Amniotic epithelial cell (primary cell): ENCODE data around the gene SLC5A1.

ENCODE experiments used
- DNase-seq: peaks from one replicate; pipeline ENCODE4 v3.0.0-alpha.2; 2010; ENCODE audit warnings: low read depth

SLC5A1 gene

DNA sequence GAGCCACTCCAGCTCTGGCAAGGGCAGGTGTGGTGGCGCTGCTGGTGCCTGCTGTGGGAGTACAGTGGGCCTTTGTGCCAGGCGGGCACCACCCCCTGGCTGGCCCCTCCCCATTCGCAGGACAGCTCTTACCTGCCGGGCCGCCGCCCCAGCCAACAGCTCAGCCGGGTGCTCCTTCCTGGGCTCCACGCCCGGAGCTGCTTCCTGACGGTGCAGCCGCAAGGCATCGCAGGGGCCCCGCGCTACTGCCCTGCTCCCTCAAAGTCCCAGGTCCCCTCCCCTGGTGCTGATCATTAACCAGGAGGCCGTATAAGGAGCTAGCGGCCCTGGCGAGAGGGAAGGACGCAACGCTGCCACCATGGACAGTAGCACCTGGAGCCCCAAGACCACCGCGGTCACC is at the start of gene SLC5A1:
Gene SLC5A1, plus strand, starts transcription at position 338 of the 400 bp plus-strand sequence. Its CDS starts 21 bp downstream, at position 359.
- no peak for DNase-seq

DNA sequence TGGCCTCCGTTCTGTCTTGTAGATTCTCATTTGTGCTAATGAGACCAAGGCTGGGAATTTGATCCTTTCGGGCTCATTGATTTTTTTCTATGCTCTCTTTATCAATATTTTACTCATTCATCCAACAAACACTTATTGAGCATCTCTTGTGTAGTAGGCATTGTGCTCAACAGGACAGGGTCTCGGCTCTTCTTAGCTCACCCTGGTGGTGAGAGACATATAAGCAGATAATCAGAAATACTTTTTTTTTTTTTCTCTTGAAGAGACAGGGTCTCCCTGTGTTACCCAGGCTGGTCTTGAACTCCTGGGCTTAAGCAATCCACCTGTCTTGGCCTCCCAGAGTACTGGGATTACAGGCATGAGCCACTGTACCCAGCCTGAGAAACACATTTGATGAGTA is 48.0 kb upstream of the SLC5A1 start:
- no peak for DNase-seq

DNA sequence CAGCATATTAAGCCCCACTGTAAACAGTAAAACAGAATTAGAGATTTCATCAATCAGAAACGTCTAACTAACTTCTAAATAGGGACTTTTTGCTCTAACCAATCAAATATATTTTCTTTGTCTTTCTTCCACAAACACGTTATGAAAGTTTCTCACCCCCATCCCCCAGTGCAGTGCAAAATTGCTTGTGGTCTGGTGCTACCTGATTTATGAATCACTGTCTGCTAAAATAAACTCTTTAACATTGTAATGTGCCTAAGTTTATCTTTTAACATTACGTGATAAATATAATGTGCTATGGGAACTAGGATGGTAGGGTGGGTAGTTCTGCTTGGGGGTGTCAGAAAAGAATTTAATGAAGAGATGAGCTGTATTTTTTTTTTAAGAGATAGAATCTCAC is 47.3 kb upstream of the SLC5A1 start:
- peak; percentile 40 for DNase-seq

DNA sequence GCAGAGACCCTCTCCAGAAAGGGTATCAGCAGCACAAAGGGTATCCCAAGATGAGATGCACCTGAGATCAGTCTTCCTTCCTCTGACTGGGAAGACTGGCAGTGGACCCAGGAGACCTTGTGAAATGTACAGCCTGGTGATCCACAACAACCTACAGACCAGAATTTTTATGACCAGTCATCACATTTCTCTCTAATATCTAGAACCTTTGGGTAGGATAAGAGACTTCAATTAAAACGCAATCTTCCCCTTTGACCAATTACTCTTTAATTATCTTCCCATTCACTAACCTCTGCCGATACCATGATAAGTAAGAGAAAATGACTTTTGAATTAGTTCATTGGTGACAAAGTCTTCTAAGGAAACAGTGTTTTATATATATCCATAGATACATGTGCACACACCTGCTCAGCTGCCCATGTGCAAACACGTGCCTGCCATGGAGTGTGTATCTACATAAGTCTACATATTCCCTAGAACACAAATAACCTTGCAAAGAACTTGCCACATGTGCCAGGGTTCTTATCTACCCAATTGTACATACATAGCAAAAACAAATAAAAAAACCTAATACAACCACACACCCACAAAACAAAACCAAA is 44.2 kb upstream of the SLC5A1 start:
- DNase-seq: no peak

DNA sequence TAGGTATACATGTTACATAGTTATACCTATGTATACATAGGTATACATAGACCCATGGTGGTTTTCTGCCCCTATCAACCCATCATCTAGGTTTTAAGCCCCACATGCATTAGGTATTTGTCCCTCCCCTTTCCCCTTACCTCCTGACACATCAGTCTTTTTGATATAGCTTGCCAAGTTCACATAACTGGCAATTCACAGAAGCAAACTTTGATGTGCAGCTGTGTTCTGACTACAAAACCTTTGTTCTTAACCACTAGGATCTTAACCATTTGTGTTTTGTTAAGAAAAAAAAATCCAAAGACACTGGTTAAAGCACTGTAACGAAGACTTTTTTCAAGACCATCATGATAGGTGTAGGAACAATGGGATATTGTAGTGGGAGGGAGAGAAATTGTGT is 42.9 kb upstream of the SLC5A1 start:
- DNase-seq: no peak

DNA sequence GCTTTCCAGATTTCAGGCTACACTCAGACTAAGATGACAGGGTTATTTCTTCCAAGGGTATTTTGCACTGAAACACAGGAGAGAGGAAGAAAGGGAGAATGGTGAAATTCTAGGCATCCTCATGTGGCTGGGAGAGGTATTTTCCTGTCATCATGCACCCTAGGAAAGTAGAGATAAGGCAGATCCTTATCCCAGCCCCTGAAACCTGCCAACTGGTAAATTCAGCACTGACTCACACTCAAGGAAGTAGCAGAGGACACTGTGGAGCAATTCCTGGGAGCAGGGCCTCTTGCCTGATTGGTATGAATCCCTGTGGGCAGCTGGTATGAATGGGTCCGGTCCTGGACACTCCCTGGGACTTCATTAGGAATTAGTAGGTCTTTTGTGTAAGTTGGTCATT is 37.6 kb upstream of the SLC5A1 start:
- peak; percentile 95 for DNase-seq

DNA sequence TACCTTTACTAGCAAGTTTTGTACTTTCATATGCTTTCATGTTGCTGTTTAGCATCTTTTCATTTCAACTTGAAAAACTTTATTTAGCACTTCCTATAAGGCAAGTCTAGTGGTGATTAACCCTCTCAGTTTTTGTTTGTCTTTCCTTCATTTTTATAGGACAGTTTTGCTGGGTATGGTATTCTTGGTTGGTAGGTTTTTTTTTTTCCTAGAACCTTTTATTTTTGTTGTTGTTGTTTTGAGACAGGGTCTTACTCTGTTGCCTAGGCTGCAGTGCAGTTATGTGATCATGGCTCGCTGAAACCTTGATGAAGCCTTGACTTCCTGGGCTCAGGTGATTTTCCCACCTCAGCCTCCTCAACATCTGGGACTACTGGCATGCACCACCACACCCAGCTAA is 29.9 kb upstream of the SLC5A1 start:
- no peak for DNase-seq

DNA sequence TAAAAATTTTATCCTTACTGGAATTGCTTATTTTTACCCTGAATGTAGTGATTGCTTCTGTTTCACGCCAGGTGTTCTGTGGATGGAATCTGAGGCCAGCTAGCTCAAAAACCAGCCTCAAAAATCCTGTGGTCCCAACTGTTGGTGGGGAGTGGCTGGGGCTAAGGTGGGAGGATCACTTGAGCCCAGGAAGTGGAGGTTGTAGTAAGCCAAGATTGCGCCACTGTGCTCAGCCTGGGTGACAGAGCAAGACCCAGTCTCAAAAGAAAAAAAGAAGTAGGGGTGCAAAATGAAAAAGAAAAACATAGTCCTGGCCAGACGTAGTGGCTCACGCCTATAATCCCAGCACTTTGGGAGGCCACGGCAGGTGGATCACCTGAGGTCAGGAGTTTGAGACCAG is 27.0 kb upstream of the SLC5A1 start:
- no peak for DNase-seq

DNA sequence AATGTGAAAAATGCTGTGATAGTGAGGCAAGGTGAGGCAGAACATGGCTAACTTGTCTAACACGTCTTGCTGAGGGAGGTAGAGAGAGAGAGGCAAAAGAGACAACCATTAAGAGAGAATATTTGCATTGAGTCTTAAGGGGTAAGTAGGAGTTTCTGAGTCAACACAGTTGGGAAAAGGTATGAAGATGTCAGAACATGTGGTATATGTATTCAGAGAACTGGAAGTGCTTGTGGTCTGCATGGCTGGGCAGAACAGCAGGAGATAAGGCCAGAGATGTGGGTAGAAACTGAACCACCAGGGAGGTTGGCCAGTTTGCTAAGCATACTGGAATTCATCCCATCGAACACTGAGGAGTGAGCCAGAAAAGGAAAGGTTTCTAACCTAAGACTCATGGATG is 25.0 kb upstream of the SLC5A1 start:
- DNase-seq: peak; percentile 91

DNA sequence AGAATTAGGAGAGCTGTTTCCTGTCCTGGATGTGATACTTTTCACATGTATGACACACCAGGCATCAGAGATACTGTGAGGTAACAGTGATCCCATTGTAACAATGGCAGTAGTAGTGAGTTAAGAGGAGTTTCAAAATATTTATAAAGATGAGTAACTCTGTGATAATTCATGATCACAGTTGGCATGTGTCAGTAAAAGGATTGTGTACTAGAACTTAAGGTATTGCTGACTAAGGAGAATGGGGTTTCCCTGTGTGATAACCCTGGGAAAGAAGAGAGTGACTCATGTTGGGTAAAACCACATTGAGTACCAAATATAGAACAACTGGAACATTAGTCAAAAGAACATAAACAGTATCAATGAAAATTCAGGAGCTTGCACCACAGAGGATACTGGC is 22.9 kb upstream of the SLC5A1 start:
- peak; percentile 97 for DNase-seq

DNA sequence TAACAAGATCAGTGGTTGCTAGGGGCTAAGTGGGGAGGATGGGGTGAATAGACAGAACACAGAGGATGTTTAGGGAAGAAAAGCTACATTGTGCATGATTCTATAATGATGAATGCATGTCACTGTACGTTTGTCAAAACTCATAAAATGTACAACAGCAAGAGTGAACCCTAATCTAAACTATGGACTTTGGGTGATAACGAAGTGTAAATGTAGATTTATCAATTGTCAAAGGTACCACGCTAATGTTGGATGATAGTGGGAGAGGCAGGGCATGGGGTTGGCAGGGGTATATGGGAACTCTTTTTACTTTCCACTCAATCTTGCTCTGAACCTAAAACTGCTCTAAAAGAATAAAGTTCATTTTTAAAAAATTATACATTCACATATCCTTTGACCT is 21.3 kb upstream of the SLC5A1 start:
- no peak for DNase-seq

DNA sequence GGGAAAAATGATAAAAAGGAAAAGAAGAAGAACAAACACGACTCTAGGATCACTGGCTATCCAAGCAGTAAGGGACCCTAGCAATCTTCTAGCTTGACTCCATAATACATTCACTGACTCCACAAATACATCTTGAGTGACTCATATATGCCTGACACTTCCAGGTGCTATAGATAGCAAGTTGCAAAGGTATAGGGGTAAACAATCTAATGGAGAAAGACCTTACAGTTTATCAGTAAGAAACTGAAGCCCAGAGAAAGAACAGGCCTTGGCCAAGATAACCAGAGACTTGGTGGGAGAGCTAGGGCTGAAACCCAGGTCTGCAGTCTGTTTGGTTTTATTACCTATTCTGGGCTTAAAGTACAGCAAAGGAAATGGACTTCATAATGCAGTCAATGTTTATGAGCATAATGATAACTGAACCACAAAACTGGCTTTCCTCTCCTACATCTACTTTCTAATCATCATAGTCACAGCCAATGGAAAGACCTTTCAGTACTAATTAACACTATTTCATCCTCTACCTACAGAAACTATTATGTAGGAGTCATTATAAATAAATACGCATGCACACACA is 19.7 kb upstream of the SLC5A1 start:
- no peak for DNase-seq

DNA sequence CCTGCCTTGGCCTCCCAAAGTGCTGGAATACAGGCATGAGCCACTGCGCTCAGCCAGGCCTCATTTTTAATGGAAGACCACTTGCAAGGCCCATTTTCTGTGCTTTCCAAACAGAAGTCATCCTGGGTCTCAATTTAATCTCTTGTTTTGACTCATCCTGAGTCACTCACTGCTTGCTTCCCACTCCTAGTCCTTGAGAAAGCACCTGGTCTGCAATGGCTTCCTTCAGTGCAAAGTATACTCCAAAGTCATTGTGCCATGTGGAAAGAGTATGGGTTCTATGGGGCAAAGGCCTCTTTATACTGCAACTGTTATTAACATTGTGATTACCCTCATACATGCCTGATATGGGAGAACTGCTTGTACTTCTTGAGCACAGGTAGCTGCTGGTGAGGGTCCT is 18.3 kb upstream of the SLC5A1 start:
- peak; percentile 52 for DNase-seq

DNA sequence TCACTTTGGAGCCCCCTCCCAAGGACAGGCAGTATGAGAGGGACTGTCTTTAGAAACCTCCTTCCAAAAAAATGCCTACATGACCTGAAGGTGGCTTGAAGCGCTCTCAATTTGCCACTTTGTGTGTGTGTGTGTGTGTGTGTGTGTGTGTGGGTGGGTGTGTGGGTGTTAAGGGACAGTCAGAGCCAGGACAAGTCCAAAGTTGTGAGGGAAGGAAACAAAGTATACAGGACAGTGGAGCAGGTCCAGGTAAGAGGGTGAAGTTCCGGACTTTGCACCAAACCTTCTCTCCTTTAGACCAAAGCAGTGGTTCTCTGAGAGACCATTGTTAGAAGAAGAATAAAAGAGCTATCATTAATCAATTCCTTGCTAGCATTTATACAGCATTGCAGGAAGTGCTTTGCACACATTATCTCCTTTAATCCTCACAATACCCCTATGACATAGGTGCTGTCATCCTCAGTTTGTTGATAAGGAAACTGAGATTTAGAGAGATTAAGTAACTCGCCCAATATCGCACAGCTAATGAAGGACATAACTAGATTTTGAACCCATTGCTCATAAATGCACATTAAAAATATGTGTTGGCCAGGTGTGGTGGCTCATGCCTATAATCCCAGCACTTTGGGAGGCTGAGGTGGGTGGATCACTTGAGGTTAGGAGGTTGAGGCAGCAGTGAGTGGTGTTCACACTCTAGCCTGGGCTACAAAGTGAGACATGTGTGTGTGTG is 12.4 kb upstream of the SLC5A1 start:
- no peak for DNase-seq

DNA sequence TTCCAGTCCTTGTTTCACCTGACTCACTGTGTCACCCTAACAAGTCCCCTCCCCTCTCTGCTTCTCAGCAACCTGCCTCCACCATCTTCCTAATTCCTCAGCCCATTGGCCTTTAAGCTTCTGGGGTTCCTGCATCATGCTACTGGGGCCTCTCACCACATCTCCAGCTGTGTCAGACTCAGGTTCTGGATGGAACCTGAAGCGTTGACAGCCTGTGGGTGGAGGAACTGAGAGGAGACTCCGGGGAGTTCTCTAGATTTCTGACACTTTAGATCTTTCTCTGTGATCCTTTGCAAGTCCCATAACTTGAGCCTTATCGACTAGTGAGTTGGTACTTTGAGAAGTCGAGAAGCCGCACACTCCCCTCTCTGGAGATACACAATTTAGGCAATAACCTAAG is 11.6 kb upstream of the SLC5A1 start:
- DNase-seq: no peak

DNA sequence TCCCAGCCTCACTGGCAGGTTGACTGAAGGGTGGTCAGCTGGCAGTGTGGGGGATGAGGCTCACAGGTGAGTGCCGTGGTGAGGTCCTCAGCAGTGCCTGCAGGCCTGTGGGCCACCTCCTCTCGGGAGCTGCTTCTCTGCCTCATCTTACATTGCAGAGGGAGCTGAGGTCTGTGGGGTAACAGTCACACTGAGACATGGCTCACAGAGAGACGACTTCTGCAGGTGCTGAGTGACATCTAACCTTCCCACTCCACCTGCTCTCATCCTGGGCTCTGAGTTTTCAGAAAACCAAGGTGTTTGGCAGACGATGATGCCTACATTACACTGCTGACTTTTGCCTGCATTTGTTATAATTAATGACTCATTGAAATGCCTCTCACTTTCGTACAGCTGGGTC is 8.8 kb upstream of the SLC5A1 start:
- DNase-seq: no peak

DNA sequence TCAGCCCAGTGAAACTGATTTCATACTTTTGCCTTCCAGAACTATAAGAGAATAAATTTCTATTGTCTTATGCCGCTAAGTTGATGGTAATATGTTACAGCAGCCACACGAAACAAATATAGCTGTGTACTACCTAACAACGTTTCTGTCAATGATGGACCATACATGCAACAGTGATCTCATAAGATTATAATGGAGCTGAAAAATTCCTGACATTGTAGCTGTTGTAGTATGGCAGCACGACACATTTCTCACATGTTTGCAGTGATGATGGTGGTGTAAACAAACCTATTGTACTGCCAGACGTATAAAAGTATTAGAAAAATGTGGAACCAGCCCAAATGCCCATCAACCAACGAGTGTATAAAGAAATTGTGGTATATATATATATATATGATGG is 5.8 kb upstream of the SLC5A1 start:
- DNase-seq: no peak

DNA sequence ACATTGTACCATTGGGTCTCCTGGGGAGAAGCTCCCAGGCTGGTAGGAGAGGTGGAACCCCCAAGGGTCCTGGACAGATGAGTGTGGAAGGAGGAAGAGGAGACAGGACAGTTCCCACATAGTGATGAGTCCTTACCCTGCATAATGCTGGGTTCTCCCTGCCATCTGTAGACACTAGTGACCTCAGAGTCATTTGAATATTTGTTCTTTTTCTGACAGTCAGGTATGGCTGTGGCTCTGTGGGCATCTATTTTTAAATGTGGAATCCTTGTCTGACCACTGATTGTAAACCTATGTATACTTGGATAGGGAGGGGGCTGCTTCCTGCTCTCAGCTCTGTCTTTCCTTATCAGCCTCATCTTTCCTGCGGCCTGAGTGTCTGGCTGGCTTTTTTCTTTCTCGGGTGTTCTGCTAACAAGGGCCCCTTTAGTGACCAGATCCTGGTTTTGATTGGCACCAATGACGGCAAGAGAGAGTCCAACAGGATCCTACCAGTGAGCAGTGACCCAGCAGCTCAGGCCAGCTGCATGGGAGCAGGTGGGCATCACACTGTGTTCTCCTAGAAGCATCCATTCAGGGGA is 2.6 kb upstream of the SLC5A1 start:
- no peak for DNase-seq

DNA sequence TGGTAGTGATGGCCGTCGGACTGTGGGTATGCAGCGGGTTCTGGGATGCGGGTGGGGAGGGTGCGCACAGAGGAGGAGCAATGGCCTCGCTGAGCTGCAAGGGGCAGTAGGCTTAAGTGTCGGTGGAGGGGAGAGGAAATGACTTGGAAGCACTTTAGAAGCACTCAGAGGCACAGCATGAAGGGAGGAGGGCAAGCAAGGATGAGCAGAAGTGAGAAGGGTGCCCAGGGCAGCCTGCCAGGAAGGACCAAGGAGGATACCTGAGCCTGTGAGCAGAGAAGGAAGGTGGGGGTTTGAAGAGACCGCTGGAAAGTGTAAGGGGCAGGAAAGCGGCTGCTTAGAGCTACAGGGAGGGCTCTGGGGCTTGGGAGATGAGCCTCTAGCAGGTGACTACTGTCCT is 330 bp downstream of the SLC5A1 start:
- no peak for DNase-seq

DNA sequence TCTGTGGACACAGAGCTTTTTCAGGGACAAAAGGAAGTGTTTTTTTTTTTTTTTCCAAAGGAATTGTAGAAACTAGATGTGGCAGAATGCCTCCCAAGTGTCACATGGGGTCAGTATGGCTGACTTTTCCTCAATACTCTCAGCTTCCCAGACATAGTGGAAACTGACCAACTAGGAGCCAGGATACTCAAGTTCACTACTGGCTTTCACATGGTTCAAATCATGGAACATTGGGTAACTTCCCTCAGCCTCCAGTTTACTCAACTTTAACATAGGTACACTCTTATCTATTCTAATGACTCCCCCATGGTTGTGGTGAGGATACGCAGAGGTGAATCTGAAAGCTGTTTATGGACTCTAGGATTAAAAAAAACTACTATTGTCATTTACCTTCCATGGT is 1.4 kb downstream of the SLC5A1 start:
- peak; percentile 9 for DNase-seq

DNA sequence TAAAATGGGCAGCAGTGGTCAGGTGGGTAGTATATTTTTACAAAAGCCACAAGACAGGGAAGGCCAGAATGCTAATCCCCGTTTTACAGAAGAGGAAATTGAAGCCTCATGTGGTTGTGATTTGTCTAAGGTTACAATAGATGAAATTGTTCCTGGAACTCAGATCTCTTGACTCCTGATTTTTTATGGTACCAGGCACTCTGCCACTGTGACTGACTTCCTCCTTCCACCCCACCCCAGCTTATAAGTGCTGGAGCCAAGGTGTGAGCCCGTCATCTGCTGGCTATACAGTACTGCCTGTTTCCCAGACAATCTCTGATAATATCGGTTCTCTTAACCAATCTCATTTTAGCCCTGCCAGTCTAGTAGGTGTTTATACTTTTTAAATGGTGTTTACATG is 1.9 kb downstream of the SLC5A1 start:
- DNase-seq: no peak

DNA sequence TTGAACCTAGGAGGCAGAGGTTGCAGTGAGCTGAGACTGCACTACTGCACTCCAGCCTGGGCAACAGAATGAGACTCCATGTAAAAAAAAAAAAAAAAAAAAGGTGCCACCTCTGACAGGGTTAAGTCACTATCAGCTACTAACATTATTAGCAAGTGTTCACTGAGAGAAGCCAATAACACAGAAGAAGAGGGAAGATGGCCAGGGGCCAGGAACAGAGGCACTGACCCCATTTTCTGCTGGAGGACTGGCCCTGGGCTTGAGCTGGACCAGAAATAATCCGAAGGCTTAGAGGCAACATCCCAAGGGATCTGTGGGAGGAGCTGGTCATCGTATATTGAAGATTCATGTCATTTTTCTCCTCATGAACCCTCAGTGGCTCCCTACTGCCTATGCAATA is 5.0 kb downstream of the SLC5A1 start:
- no peak for DNase-seq
